Stimulated activated CD8-positive, alpha-beta memory T cell treated with anti-CD3 and anti-CD28 coated beads, Interleukin-2, amount 100 ng/mL, for 48 hours (primary cell): ENCODE results near the gene GSTM3.

Source experiments
- DNase-seq, 2 donors: peaks; one replicate each; pipeline ENCODE4 v3.0.0-alpha.2; 2020; ENCODE audit warnings: low read depth in 2 of 2

Gene GSTM3

GRCh38 chr1:109740615-109741373, at the start of gene GSTM3:
Gene GSTM3, minus strand, starts transcription at chr1:109741038. Its CDS starts 751 bp downstream, at chr1:109740287.
- no peak for DNase-seq

- no peak for DNase-seq
These were observed 49.5 kb upstream of the GSTM3 start for GRCh38 chr1:109790329-109790728.

GRCh38 chr1:109789551-109790180, 48.8 kb upstream of the GSTM3 start:
- DNase-seq: no peak

- no peak for DNase-seq
These were observed 48.1 kb upstream of the GSTM3 start for GRCh38 chr1:109788695-109789521.

GRCh38 chr1:109787845-109788601, 47.2 kb upstream of the GSTM3 start:
- no peak for DNase-seq

- DNase-seq: no peak
These were observed 46.5 kb upstream of the GSTM3 start for GRCh38 chr1:109787211-109787844.

- DNase-seq: no peak
These were observed 45.7 kb upstream of the GSTM3 start for GRCh38 chr1:109786531-109787021.

- DNase-seq: no peak
These were observed 45.3 kb upstream of the GSTM3 start for GRCh38 chr1:109786112-109786480.

GRCh38 chr1:109785446-109786111, 44.7 kb upstream of the GSTM3 start:
- DNase-seq: no peak

GRCh38 chr1:109784551-109785252, 43.9 kb upstream of the GSTM3 start:
- no peak for DNase-seq

- DNase-seq: no peak
These were observed 42.6 kb upstream of the GSTM3 start for GRCh38 chr1:109783436-109783835.

GRCh38 chr1:109782927-109783326, 42.1 kb upstream of the GSTM3 start:
- DNase-seq: no peak

- DNase-seq: no peak
These were observed 41.7 kb upstream of the GSTM3 start for GRCh38 chr1:109782514-109782913.

- no peak for DNase-seq
These were observed 41.0 kb upstream of the GSTM3 start for GRCh38 chr1:109781806-109782205.

- no peak for DNase-seq
These were observed 40.1 kb upstream of the GSTM3 start for GRCh38 chr1:109780982-109781381.

GRCh38 chr1:109777980-109778625, 37.3 kb upstream of the GSTM3 start:
- no peak for DNase-seq

- no peak for DNase-seq
These were observed 36.6 kb upstream of the GSTM3 start for GRCh38 chr1:109777436-109777835.

- peak; percentile 60 to 66 for DNase-seq
These were observed 36.1 kb upstream of the GSTM3 start for GRCh38 chr1:109776911-109777310.

GRCh38 chr1:109776206-109776835, 35.5 kb upstream of the GSTM3 start:
- DNase-seq: no peak
